Measurements from ENCODE around the gene PTTG1.

PTTG1 gene

DNA sequence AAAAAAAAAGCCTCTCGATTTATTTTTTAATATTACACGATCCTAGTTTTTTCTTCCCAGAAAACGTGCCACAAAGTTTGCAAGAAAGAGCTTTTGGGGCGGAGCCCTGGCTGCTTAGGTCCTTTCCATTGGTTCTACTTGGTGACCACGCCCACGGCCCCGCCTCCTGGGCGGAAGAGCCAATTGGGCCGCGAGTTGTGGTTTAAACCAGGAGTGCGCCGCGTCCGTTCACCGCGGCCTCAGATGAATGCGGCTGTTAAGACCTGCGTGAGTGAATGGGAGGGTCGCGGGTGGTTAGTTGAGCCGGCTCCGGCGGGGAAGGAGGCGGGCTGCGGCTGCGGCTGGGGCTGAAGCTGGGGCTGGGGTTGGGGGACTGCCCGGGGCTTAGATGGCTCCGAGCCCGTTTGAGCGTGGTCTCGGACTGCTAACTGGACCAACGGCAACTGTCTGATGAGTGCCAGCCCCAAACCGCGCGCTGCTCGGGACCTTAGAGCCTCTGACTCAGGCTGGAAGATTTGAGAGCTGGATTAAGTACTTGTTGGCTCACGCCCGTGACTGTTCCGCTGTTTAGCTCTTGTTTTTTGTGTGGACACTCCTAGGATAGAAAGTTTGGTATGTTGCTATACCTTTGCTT is at the start of gene PTTG1:
TSS of gene PTTG1 (plus strand) at position 231 of the 634 bp plus-strand sequence. CDS start 458 bp downstream, outside the sequence.
- peak in 56 of 58 donors; percentile 5 to 92 (median 79) for DNase-seq

- no peak for DNase-seq
Observed at GRCh38 chr5:160375166-160375565, 46.5 kb upstream of the PTTG1 start.

- DNase-seq: no peak
Observed at GRCh38 chr5:160375701-160376100, 46.0 kb upstream of the PTTG1 start.

GRCh38 chr5:160376416-160376815 is 45.2 kb upstream of the PTTG1 start:
- DNase-seq: no peak

DNA sequence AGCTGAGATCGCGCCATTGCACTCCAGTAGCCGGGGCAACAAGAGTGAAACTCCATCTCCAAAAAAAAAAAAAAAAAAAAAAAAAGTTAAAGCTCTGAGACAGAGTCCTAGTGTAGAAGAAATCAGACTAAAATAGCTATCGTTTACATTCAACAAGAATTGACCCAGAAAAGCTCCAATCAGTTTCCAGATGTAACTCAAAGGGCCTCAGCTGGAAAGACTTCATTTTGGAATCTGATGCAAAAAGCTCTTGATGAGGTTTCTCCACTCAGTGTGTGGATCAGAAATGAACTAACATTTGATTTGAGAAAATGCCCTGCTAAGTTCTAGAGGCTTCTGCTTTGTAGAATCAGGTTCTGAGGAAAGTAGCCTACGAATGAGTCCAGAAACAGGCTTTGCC is 44.0 kb upstream of the PTTG1 start:
- DNase-seq: no peak

DNA sequence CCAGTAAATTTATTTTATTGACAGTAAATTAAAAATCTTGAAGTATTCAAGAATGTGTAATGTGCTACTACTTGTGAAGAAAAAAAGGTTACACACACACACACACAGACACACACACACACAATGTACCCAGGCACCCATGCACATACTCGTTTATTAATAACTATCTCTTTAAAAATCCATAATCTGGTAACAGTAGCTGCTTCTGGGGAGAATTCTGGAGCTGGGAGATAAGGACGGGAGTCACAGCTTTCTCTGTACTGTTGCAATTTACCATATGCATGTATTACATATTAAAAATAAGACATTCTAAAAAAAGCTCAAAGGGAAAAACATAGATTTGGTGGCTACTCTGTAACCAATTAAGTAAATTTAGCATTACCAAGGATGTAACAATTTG is 43.3 kb upstream of the PTTG1 start:
- no peak for DNase-seq

DNA sequence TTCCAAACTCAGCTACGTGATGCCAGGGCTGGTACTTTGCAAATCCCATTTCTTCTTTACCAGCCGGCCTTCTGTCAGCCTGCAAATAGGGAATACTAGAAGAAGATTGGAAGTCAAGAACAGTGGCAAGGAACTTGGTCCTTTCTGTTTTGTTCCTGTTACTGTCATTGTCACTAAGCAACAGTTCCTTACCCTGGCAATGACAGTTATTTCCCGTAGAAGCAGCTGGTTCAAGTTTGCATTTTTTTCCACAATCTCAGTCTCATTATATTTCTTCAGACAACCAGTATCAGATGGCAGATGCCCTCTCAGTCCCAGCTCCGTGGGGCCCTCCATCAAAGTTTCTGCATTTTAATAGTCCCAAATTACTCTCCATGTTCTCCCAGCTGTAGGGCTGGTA is 42.1 kb upstream of the PTTG1 start:
- DNase-seq: no peak

DNA sequence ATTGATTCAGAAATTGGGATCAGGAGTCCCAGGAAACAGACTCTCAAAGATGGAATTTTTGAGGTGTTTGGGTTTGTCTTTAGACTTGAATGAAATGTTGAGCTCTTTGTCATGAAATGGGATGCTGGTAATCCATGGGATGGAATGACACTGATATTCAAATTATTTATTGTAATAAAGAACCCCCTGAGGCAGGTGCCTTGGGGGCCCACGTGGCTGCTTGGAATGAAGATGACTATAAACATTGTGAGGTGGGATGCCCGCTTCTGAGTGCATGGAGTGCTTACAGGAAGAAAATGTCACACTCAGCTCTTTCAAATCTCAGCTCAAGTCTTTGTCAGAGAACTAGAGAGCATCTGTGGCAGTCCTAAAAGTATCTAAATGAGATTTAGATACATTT is 41.6 kb upstream of the PTTG1 start:
- DNase-seq: no peak

GRCh38 chr5:160382346-160382745 is 39.3 kb upstream of the PTTG1 start:
- no peak for DNase-seq

DNA sequence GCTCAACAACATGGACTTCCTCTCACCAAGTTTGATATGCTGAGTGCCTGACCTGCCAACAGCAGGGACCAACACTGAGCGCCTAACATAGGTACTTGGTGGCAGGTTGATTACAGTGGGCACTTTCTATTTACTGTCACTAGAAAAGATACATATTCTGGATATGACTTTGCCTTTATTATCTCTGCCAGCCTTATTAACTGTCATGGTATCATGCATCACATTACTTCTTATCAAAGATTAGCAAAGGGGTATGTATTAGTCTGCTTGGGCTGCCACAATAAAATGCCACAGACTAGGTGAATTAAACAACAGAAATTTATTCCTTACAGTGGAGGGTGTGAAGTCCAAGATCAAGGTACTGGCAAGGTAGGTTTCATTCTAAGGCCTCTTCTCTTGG is 37.0 kb upstream of the PTTG1 start:
- no peak for DNase-seq

DNA sequence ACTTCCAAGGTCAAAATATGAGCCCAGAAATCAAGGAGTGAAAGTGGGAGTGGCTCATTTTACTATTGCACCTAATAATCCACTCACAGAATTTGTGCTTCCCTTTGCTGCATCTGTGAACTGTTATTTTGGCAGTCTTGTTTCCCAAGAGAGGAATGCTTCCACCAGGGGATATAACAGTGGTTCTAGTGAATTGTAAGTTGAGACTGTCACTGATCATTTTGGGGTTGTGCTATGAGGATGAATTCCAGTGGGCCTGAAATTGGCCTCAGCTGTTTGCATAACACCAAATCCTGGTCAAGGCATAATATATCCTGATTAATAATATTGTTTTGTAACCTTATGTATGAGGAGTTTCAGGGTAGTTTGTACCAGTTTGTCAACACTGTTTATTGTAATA is 36.2 kb upstream of the PTTG1 start:
- no peak for DNase-seq

- no peak for DNase-seq
Observed at GRCh38 chr5:160387445-160387844, 34.2 kb upstream of the PTTG1 start.

DNA sequence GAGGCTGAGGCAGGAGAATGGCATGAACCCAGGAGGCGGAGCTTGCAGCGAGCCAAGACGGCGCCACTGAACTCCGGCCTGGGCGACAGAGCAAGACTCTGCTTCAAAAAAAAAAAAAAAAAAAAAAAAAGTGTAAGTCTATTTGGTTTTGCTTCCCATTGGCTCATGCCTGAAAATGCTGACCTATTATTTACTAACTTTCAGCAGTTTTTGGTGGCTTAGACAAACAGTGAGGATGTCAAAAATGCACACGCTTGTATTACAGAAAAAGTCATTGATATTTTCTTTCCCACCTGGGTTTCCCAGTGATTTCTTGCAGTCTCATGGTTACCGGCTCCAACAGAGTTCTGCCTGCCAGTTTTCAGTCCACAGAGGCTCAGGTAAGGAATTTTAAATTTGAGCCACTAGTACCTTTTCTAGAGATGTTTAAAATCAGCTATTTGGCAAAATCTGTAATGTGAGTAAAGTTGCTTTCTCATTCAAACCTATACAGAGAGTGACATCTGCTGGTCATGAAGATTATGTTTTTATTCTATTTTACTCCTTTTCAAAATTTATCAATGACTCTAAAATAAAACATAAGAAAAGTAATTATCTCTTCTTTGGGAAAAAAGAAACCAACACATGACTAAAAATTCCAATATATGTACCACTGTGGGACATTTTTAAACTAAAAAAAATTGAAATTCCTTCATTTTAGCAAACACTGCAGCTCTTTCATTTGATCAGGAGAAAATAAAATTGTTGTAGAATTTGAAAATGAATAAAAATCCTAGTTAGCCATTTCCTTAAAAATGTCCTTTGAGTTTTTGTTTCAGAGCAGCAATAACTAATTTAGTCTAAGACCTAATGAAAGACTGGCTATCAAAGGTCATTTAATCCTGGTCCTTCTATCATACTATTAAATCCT is 30.6 kb upstream of the PTTG1 start:
- DNase-seq: no peak

GRCh38 chr5:160395111-160395510 is 26.5 kb upstream of the PTTG1 start:
- no peak for DNase-seq

DNA sequence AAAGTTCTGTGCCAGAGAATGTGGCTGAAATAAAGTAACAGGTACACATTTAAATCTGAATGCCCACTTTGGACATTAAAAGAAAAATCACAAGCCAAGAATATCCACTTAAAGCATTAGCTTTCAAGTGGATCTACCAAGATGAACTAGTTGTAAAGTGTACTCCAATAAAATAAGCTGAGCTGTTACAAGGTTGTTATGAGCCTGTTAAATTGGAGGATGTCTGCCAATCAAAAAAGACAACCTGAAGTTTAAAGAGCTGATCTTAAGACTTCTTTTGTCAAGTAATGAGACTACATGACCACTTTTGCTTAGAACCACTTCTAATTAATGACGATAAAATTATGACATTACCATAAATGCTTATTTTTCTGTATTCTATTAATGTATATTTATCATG is 24.2 kb upstream of the PTTG1 start:
- DNase-seq: no peak

DNA sequence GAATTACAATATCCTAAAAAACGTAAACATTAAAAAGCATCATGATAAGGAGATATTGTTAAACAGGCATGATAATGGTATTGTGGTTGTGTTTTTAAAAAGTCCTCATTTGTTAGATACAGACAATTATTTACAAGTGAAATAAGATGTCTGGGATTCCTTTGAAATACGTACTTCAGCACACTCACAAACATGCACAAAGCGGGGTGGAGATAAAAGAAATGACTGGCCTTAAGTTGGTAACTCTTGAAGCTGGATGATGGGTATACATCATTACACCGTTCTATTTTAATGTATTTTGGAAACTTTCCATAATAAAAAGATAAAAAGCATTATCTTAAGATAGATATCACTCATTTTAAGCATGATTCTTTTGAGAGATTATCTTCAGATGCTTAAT is 22.8 kb upstream of the PTTG1 start:
- no peak for DNase-seq

DNA sequence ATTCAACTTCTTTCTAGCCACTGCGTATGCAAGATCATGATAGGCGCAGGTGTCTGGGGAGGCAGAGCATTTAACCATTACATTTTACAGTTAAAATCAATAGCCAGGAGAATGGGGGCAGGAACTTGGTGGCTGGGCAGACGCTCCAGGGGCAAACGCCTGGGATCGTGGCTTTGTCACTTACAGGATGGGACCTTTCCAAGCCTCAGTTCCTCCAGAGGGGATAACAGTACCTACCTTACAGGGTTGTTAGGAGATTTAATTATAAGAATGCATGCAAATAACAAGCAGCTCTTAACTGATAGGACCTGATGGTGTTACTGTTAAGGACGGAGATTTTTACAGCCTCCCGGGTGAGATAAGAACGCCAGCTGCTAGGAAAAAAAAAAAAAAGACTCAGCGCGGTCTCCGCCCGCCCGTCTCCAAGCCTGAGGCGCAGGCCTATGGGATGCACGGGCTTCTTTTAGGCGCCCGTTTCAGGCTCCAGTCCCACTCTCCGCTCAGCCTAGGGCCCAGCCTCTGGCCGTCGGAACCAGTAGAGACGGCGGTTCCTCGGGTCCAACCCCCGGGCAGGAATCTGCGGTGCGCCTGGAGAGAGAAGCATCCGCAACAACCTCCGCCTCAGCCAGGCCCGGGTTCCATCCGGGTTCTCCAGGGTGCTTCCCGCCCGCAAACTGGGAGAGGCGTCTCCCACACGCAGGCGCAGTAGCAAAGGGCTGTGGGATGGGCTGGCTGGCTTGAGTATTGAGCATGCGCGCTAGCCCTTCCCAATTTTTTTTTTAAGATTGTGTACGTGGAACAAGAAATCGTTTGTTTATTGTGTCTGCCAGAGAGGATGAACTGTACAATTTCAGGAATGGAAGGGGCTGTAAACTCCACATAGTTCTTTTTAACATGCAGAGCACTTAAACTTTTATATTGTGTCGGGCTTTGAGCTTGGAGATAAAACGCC is 22.0 kb upstream of the PTTG1 start, which contains the start of gene FAM200C:
TSS of gene FAM200C (minus strand) at position 653 of the 952 bp plus-strand sequence. CDS start 4,564 bp downstream, outside the sequence.
- DNase-seq: peak; percentile 45 to 93 (median 88)

DNA sequence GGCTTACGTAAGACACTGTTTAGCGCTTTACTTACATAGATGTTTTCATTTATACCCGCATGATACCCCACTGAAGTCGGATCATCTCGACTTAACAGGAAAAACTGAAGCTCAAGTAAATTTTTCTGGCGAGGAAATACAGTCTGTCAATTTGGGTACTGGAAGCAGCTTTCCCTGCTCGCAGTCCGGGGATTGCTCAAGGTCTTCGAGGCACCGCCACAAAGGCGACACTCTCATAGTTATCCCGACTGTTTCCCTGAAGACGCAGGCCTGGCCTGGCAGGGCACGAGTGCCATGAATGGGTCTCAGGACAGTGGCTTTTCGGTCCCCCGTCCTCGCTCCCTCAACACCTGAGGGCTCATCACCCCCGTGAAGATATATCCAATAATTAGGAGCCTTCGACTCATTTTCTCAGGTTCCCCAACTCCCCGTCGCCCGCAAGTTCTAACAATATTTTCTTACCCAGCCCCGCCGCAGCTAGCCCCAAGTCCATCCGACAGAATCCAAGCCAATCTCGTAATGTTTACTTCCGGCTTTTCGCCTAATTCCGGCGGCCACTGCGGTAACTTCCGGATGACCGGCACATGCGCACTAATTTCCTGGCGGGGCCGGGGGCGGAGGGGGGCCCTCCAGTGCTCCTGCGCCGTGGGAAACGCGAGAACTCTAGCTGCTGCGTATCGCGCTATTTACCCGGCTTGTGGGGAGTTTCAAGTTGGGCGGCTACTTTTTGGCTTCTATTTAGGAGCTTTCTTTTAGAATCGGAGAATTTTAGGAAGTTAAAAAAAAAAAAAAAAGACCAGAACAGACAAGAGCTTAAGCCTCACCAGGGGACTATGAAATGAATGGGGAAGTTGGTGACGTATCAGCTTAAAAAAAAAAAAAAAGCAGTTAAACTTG is 2.8 kb upstream of the PTTG1 start, which contains the start of gene SLU7:
TSS of gene SLU7 (minus strand) at position 521 of the 897 bp plus-strand sequence. CDS start 3,787 bp downstream, outside the sequence.
- peak; percentile 29 to 91 (median 84) for DNase-seq

- peak in 1 of 58 donors; percentile 71 for DNase-seq
Observed at GRCh38 chr5:160419458-160420330, 2.0 kb upstream of the PTTG1 start.

Data from anterior cingulate cortex (tissue), 58 donors.